Activated CD4-positive, CD25-positive, alpha-beta regulatory T cell treated with anti-CD3 and anti-CD28 coated beads, Interleukin-2, amount 50 U/mL, for 72 hours (primary cell): Measurements from ENCODE around the gene AQP6.

ENCODE experiments used
- DNase-seq: peaks from one replicate; pipeline ENCODE4 v3.0.0; 2021

AQP6 gene

GRCh38 chr12:50006280-50006679 lies 33.5 kb downstream of the AQP6 start:
- no peak for DNase-seq

GRCh38 chr12:50006754-50007442 lies 34.2 kb downstream of the AQP6 start:
- DNase-seq = no peak

GRCh38 chr12:50013361-50014147 lies 40.8 kb downstream of the AQP6 start:
- DNase-seq = no peak

GRCh38 chr12:50014342-50014741 lies 41.6 kb downstream of the AQP6 start:
- DNase-seq = no peak

GRCh38 chr12:50016501-50017475 lies 44.0 kb downstream of the AQP6 start:
- DNase-seq = no peak

GRCh38 chr12:50017641-50018040 lies 44.9 kb downstream of the AQP6 start:
- DNase-seq = no peak

GRCh38 chr12:50018154-50018553 lies 45.4 kb downstream of the AQP6 start:
- DNase-seq = no peak

- DNase-seq = no peak
Measured at GRCh38 chr12:50018968-50019367, 46.2 kb downstream of the AQP6 start.

- no peak for DNase-seq
Measured at GRCh38 chr12:50019524-50019923, 46.8 kb downstream of the AQP6 start.

GRCh38 chr12:50021031-50021430 lies 48.3 kb downstream of the AQP6 start:
- DNase-seq = no peak

GRCh38 chr12:50022903-50023302 lies 50.2 kb downstream of the AQP6 start:
- no peak for DNase-seq

GRCh38 chr12:50024227-50024626 lies 51.5 kb downstream of the AQP6 start:
- no peak for DNase-seq

- no peak for DNase-seq
Measured at GRCh38 chr12:50024805-50025186, 52.0 kb downstream of the AQP6 start.

- peak; percentile 89 for DNase-seq
Measured at GRCh38 chr12:50025187-50026059, 52.7 kb downstream of the AQP6 start, which contains the start of gene RACGAP1. RACGAP1 (minus strand) TSS chr12:50025494; CDS start chr12:50016715, 8,779 bp downstream.

GRCh38 chr12:50026691-50027090 lies 53.9 kb downstream of the AQP6 start:
- no peak for DNase-seq
